Endothelial cell of umbilical vein (primary cell): ENCODE measurements around the gene BAG5.

ENCODE experiments used
- CTCF ChIP-seq, 2 donors: IDR thresholded peaks; 1 replicate in 1 of 2; 2 replicates in 1 of 2; pipeline ENCODE4 v1.5.1; 2011; ENCODE audit warnings: low read length in 2 of 2, mild to moderate bottlenecking in 2 of 2, moderate library complexity in 2 of 2, control low read depth in 1 of 2, inconsistent platforms in 1 of 2, low read depth in 1 of 2; ENCODE audit not compliant: insufficient read depth in 1 of 2; ENCODE audit errors: extremely low read depth in 1 of 2
- EZH2 ChIP-seq: IDR thresholded peaks from 2 replicates; pipeline ENCODE4 v1.6.1; 2012; ENCODE audit warnings: borderline replicate concordance, low read depth, mild to moderate bottlenecking, moderate library complexity, low read length, inconsistent platforms; ENCODE audit not compliant: severe bottlenecking
- POLR2A ChIP-seq: IDR thresholded peaks from 2 replicates; pipeline ENCODE4 v1.6.1; 2012; ENCODE audit warnings: low read depth, mild to moderate bottlenecking, control low read depth, low read length
- POLR2AphosphoS5 ChIP-seq: IDR thresholded peaks from 2 replicates; pipeline ENCODE4 v1.6.1; 2012; ENCODE audit warnings: low read depth, mild to moderate bottlenecking, control low read depth, low read length, moderate library complexity; ENCODE audit not compliant: insufficient read depth

GRCh38 chr14:103578401-103579075 lies 16.1 kb upstream of the BAG5 start:
- TF ChIP-seq CTCF (IDR thresholded peaks at IDR 0.05; ENCODE audit: extremely low read depth in 1 of 2, insufficient read depth in 1 of 2, low read depth in 1 of 2, low read length in 2 of 2) (no peak), POLR2A (no peak), POLR2AphosphoS5 (no peak), EZH2 (no peak)
